Colonic mucosa (tissue), 4 donors: ENCODE data around the gene SEC14L3. TPM values are rescaled to one million over a fixed set of nuclear protein-coding genes. Genes with fewer than 3 reads are reported as not detected.

Experiments used
- DNase-seq: peaks from one replicate; pipeline ENCODE4 v3.0.0-alpha.2; 2020
- H3K27ac ChIP-seq: fragments of 200-600 bp; one replicate; pipeline ENCODE4 v1.8.0; 2021
- H3K27me3 ChIP-seq: fragments of 200-600 bp; one replicate; pipeline ENCODE4 v1.8.0; 2021
- H3K36me3 ChIP-seq: fragments of 200-600 bp; one replicate; pipeline ENCODE4 v1.8.0; 2021
- H3K4me1 ChIP-seq: fragments of 200-600 bp; one replicate; pipeline ENCODE4 v1.8.0; 2021; ENCODE audit warnings: mild to moderate bottlenecking
- H3K4me3 ChIP-seq: fragments of 200-600 bp; one replicate; pipeline ENCODE4 v1.8.0; 2021
- H3K9ac ChIP-seq, 2 donors: one replicate each; pipeline ENCODE4 v1.7.0; 2013; ENCODE audit warnings: control low read depth in 2 of 2, low read depth in 2 of 2, low read length in 2 of 2
- H3K9me3 ChIP-seq: fragments of 200-600 bp; one replicate; pipeline ENCODE4 v1.8.0; 2021
- CTCF ChIP-seq: fragments of 200-600 bp; IDR thresholded peaks from one replicate; pipeline ENCODE4 v1.8.0; 2022; ENCODE audit warnings: antibody characterized with exemption, mild to moderate bottlenecking
- intact Hi-C: fragments of 100-400 bp; cut with DNase I; formaldehyde crosslinking; loops from one replicate; pipeline ENCODE4 v1.14.1; 2022
- total RNA-seq, 2 donors: library from RNA; stranded (reverse); fragmentation: NEBNext Ultra II Directional in 1 of 2; extraction: Animal tissue kit (Norgen Biotek cat#: 25700) in 1 of 2; gene quantifications; one replicate each; pipeline ENCODE4 v1.2.1, GENCODE V29; 2021
- donor health status: healthy.
- donor health status: DM: no; HTN: no; CAD: no.
- donor health status: DM: no; HTN: no; CAD: no.

Gene SEC14L3
- total RNA-seq, 2 donors from 2014 or later, result not detected

- Histone ChIP-seq H3K4me1 (peaks cover 22% of the 10 kb centered on the region), H3K9ac (peak within 1 kb of the TSS; percentile 79 to 89), H3K27ac (peak within 1 kb of the TSS; percentile 94), H3K4me3 (peak within 1 kb of the TSS; percentile 64), H3K9me3 (no peaks in the 10 kb centered on the region), H3K27me3 (no peaks in the 10 kb centered on the region), H3K36me3 (no peaks in the 10 kb centered on the region)
- intact Hi-C loops, result loop anchor here (5.0 kb wide), 1 partner anchor 34 kb away; no protein-coding TSS in a partner anchor
- TF ChIP-seq CTCF, result no peak
- peak; percentile 74 for DNase-seq
Measured at GRCh38 chr22:30425616-30426387, 46.0 kb downstream of the SEC14L3 start, which contains the start of gene MTFP1. Gene MTFP1 (plus strand): TSS chr22:30425768. CDS start chr22:30425880, 112 bp downstream.

- peak overlapping the region; percentile 94 for H3K27ac ChIP-seq
- TF ChIP-seq CTCF, result no peak
- no peaks in the 10 kb centered on the region for H3K36me3 ChIP-seq
- intact Hi-C loops, result loop anchor here (5.0 kb wide), 1 partner anchor 33 kb away; no protein-coding TSS in a partner anchor
- no peaks in the 10 kb centered on the region for H3K9me3 ChIP-seq
- H3K9ac ChIP-seq, result peak overlapping the region; percentile 79 to 83
- H3K4me1 ChIP-seq, result peaks cover 22% of the 10 kb centered on the region
- peak overlapping the region; percentile 64 for H3K4me3 ChIP-seq
- H3K27me3 ChIP-seq, result no peaks in the 10 kb centered on the region
- no peak for DNase-seq
Measured at GRCh38 chr22:30425327-30425615, 46.5 kb downstream of the SEC14L3 start.

GRCh38 chr22:30424534-30425326, 47.1 kb downstream of the SEC14L3 start:
- intact Hi-C loops, result loop anchor here (5.0 kb wide), 1 partner anchor 32 kb away; no protein-coding TSS in a partner anchor
- Histone ChIP-seq H3K4me3 (peak overlapping the region; percentile 64), H3K36me3 (no peaks in the 10 kb centered on the region), H3K27ac (peak overlapping the region; percentile 94), H3K27me3 (no peaks in the 10 kb centered on the region), H3K9me3 (no peaks in the 10 kb centered on the region), H3K9ac (peak overlapping the region; percentile 57 to 89), H3K4me1 (peaks cover 22% of the 10 kb centered on the region)
- peak; percentile 45 for DNase-seq
- TF ChIP-seq CTCF, result no peak

- Histone ChIP-seq H3K4me3 (peak overlapping the region; percentile 42), H3K36me3 (no peaks in the 10 kb centered on the region), H3K4me1 (peaks cover 22% of the 10 kb centered on the region), H3K9ac (peak overlapping the region; percentile 88 to 89), H3K9me3 (no peaks in the 10 kb centered on the region), H3K27ac (peak overlapping the region; percentile 94), H3K27me3 (no peaks in the 10 kb centered on the region)
- no peak for TF ChIP-seq CTCF
- DNase-seq, result peak; percentile 99
- intact Hi-C loops, result no loop called here
Measured at GRCh38 chr22:30423959-30424533, 47.8 kb downstream of the SEC14L3 start.

- H3K4me3 ChIP-seq, result peak overlapping the region; percentile 42
- intact Hi-C loops, result no loop called here
- no peak for TF ChIP-seq CTCF
- H3K9me3 ChIP-seq, result no peaks in the 10 kb centered on the region
- H3K9ac ChIP-seq, result peak overlapping the region; percentile 88 to 89
- no peak for DNase-seq
- peaks cover 22% of the 10 kb centered on the region for H3K4me1 ChIP-seq
- no peaks in the 10 kb centered on the region for H3K27me3 ChIP-seq
- no peaks in the 10 kb centered on the region for H3K36me3 ChIP-seq
- peak overlapping the region; percentile 94 for H3K27ac ChIP-seq
Measured at GRCh38 chr22:30423301-30423958, 48.4 kb downstream of the SEC14L3 start.
